K562 (cell line): ENCODE results near the gene OXTR. TPM values are rescaled to one million over a fixed set of nuclear protein-coding genes. Genes with fewer than 3 reads are reported as not detected.

Source experiments
- ZBTB40 ChIP-seq, 2 experiments: fragments of 450-650 bp in 1 of 2; sonication (generic) in 1 of 2; formaldehyde crosslinking in 1 of 2; IDR thresholded peaks; 2 replicates each; pipeline versions ENCODE4 v1.7.1 to v1.9.0; 2016 to 2022; ENCODE audit warnings: inconsistent platforms in 1 of 2, mild to moderate bottlenecking in 1 of 2, missing genetic modification reagents in 1 of 2
- polyA plus RNA-seq, 8 experiments: library from polyadenylated mRNA; depleted of rRNA in 4 of 8; stranded (reverse) in 5 of 8; unstranded in 3 of 8; fragments of >200 nt; fragmentation: Nextera tagmentation in 2 of 8; fragmentation: Illumina TruSeq in 1 of 8; extraction: Ambion mirVana in 2 of 8; extraction: Trizol in 1 of 8; gene quantifications; 2 replicates each; pipeline versions ENCODE4 v1.2.1 to v1.2.3, GENCODE V29; 2011 to 2014; ENCODE audit warnings: inconsistent platforms in 1 of 8, missing spikeins in 1 of 8
- total RNA-seq, 7 experiments: library from RNA; depleted of rRNA in 6 of 7; stranded (reverse); fragments of >200 nt in 6 of 7; fragmentation: Illumina TruSeq in 2 of 7; extraction: Trizol in 2 of 7; gene quantifications; 2 replicates each; pipeline versions ENCODE4 v1.2.1 to v1.2.3, GENCODE V29; 2011 to 2021; ENCODE audit warnings: low replicate concordance in 1 of 7

OXTR gene
- total and polyA plus RNA-seq, 9 of the 15 experiments (the other 6 are each of a cell fraction or from before 2014, with no cell fraction given), result 0.14 to 1.3 (median 0.80) TPM

- no peak for TF ChIP-seq ZBTB40 (IDR thresholded peaks at IDR 0.05)
- no peak for TF ChIP-seq ZBTB40 (CRISPR knock-in tag; IDR thresholded peaks at IDR 0.05)
These were observed 16.6 kb downstream of the OXTR start (continued) for GRCh38 chr3:8752832-8753231.
